ENCODE results near the gene RPL28. TPM values are rescaled to one million over a fixed set of nuclear protein-coding genes. Genes with fewer than 3 reads are reported as not detected.
A peak's percentile ranks its signal among the peaks of the same experiment; 100 is the strongest.

Gene RPL28
- total and polyA plus RNA-seq, 2 of the 13 experiments (the other 11 are each of a cell fraction or from before 2014, with no cell fraction given): 105 to 420 TPM

- peaks cover 7 to 36% of the 10 kb centered on the region in 2 experiments; a peak in 4 of 5 replicates for H3K27me3 ChIP-seq (ENCODE audit: control insufficient read depth in 1 of 2, insufficient read depth in 2 of 2, low read length in 2 of 2)
- BruUV-seq (replicated peaks): no TSS peak
- H3K4me1 ChIP-seq (ENCODE audit: insufficient read depth, low read length): peaks cover 37% of the 10 kb centered on the region
- intact Hi-C loops (cut with micrococcal nuclease; ENCODE audit: unreplicated experiment) (no loop called here), in situ Hi-C loops (cut with HindIII; ENCODE audit: extremely low pct_ligation_motif_present, low pct_unique_long_range_greater_than_20kb) (no loop called here)
- H3K4me3 ChIP-seq (replicated peaks in 1 of 3; ENCODE audit: insufficient read depth in 1 of 3, low read depth in 2 of 3, low read length in 3 of 3): no peak overlapping the region
- no peaks in the 10 kb centered on the region for H3K9me3 ChIP-seq (ENCODE audit: low read length)
- CTCF ChIA-PET (ENCODE audit: low intra/inter-chr PET ratio, low total read pairs): no interaction called here
- no peak for FAIRE-seq
- H3K9ac ChIP-seq (ENCODE audit: insufficient read depth, low read depth, low read length): no peak overlapping the region
- ATAC-seq: no peak
- H3K27ac ChIP-seq (ENCODE audit: extremely low read length, insufficient read depth, low read length): no peak overlapping the region
- H3K79me2 ChIP-seq (ENCODE audit: insufficient read depth, low read length): no peaks in the 10 kb centered on the region
- TF ChIP-seq PCBP1 (IDR thresholded peaks at IDR 0.05; ENCODE audit: borderline replicate concordance, low read depth, low read length) (0 out of 2 replicates have a peak, but pooled peaks have one; percentile 33), ZNF878 (CRISPR knock-in tag; IDR thresholded peaks at IDR 0.05) (no peak), ZBTB14 (CRISPR knock-in tag; IDR thresholded peaks at IDR 0.05) (no peak), RFXANK (CRISPR knock-in tag; IDR thresholded peaks at IDR 0.05) (no peak), ZNF619 (CRISPR knock-in tag; IDR thresholded peaks at IDR 0.05) (no peak), TARDBP (CRISPR knock-in tag; IDR thresholded peaks at IDR 0.05) (no peak)
- H4K20me1 ChIP-seq (ENCODE audit: insufficient read depth, low read length): no peaks in the 10 kb centered on the region
- 60% methylated on average over 4 of the region's 16 CpGs for WGBS (ENCODE audit: low lambda C conversion rate)
- H3K4me2 ChIP-seq (ENCODE audit: low read depth, low read length): no peak overlapping the region
- H3K36me3 ChIP-seq (replicated peaks in 1 of 2; ENCODE audit: control insufficient read depth in 1 of 2, insufficient read depth in 2 of 2, low read length in 2 of 2): no peaks in the 10 kb centered on the region
- no peak for DNase-seq (ENCODE audit: low spot score)
- H2AFZ ChIP-seq (ENCODE audit: low read length): no peak overlapping the region
- POLR2A ChIA-PET: interaction anchor here (1.2 to 2.2 kb wide), 2 partner anchors 9 to 39 kb away, joined by 3 to 9 read pairs; partner anchors contain the start of gene UBE2S
Measured at GRCh38 chr19:55368106-55368505, 17.6 kb upstream of the RPL28 start.

Measured in HepG2 (cell line).